GM13977 (cell line): Measurements from ENCODE around the gene PTPRG.

Source experiments
- DNase-seq: peaks from one replicate; pipeline ENCODE4 v3.0.0; 2012; ENCODE audit warnings: low spot score
- in situ Hi-C: fragments of 300-500 bp; cut with MboI; formaldehyde crosslinking; loops from one replicate; pipeline ENCODE4 v1.12.0; 2022; ENCODE audit warnings: low sequenced_read_pairs, low pct_unique_long_range_greater_than_20kb, mixed read lengths, inconsistent platforms; ENCODE audit not compliant: unreplicated experiment
- TF ChIP-seq, protein P1 (sequence below): IDR thresholded peaks from 2 replicates; pipeline ENCODE4 v1.5.1; 2012; ENCODE audit warnings: mild to moderate bottlenecking, control low read depth; ENCODE audit not compliant: insufficient read depth; ENCODE audit errors: extremely low read depth, missing control alignments

The PTPRG gene

DNA sequence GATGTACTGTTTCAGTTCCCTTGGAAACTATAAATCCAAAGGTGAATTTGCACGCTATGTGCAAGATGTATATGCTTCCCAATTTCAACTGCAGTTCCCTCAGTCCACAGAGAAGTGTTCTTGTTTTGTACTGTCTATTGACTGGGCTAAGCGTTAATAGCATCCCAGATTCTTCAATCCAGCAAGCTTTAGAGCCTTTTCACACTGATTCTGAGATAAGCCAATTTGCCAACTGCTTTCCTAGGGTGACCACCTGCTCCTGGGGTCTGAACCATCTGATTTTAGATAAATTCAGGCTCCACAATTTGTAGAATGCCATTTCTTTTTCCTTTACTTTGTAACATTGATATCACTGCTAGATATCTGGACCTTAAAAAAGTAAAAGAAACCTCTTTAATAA lies 340.1 kb downstream of the PTPRG start:
- no peak for DNase-seq
- TF ChIP-seq, protein P1, sequence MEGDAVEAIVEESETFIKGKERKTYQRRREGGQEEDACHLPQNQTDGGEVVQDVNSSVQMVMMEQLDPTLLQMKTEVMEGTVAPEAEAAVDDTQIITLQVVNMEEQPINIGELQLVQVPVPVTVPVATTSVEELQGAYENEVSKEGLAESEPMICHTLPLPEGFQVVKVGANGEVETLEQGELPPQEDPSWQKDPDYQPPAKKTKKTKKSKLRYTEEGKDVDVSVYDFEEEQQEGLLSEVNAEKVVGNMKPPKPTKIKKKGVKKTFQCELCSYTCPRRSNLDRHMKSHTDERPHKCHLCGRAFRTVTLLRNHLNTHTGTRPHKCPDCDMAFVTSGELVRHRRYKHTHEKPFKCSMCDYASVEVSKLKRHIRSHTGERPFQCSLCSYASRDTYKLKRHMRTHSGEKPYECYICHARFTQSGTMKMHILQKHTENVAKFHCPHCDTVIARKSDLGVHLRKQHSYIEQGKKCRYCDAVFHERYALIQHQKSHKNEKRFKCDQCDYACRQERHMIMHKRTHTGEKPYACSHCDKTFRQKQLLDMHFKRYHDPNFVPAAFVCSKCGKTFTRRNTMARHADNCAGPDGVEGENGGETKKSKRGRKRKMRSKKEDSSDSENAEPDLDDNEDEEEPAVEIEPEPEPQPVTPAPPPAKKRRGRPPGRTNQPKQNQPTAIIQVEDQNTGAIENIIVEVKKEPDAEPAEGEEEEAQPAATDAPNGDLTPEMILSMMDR, result no peak
- in situ Hi-C loops, result no loop called here

DNA sequence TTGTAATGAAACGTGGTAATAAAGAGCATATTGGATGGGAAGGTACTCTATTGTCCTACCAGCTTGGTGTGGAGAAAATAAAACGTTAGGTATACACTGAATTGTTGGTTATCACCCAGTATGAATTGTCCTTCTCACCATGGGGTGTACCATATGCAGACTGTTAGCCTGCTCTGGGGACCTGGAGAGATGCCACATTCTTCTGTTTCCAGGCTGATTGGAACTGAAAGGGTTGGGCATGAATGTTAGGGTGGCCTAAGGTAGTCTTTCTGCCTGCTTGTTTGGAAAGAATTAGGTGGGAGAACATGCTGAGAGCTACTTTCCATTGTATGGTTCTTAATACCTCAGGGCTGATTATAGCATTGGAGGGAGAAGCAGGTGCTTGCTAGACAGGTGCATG lies 340.6 kb downstream of the PTPRG start:
- no peak for DNase-seq
- TF ChIP-seq, protein P1, result no peak
- in situ Hi-C loops, result no loop called here

DNA sequence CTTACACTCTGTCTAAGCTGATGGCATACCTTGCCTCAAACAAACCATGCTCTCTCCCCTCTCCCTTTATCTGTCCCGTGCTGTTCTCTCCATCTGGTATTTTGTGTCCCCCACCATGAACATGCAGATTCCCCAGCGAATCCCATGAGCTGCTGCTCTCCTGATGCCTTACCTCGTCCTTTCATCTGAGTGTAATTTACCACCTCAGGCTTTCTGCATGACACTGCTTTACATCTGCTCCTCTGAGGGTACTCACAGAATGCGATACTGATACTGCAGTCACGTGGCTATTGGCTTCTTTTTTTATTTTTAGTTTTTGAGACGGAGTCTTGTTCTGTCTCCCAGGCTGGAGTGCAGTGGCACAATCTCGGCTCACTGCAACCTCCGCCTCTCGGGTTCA lies 341.7 kb downstream of the PTPRG start:
- in situ Hi-C loops, result no loop called here
- TF ChIP-seq, protein P1, result no peak

DNA sequence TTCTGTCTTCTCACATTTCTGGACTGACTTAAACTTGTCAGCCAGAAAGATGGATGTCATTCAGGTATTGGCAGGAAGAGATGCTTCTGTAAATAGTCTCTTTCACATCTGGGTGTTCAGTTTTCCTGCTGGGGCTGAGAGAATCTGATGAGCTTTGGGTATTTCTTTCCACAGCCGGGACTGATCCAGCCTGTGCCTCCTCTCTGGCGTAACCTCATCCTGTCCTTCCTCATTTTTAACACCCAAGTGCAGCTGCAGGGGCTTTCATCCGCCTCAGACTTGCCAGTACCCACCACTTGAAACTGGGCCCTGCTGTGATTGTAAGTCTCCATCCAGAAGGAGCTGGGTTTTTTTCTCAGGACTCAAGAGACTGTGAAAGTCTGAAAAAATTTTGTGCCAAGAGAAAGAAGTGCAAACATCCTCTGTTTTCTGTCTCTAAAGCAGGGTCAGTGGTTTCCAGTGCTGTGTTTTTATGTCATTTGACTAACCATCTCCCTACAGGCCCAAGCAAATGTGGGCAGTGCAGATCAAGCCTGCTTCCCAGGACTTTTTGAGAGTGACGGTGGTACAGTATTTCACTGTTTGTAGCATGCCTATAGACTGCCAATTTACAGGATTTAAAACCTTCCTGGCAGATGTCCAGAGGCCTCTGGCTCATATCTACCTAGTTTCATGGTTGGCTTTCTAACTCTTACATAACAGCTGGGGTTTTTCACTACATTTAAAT lies 342.7 kb downstream of the PTPRG start:
- TF ChIP-seq, protein P1, result no peak
- DNase-seq, result no peak
- in situ Hi-C loops, result no loop called here

More for the DNA sequence above, 341.7 kb downstream of the PTPRG start:
- no peak for DNase-seq

DNA sequence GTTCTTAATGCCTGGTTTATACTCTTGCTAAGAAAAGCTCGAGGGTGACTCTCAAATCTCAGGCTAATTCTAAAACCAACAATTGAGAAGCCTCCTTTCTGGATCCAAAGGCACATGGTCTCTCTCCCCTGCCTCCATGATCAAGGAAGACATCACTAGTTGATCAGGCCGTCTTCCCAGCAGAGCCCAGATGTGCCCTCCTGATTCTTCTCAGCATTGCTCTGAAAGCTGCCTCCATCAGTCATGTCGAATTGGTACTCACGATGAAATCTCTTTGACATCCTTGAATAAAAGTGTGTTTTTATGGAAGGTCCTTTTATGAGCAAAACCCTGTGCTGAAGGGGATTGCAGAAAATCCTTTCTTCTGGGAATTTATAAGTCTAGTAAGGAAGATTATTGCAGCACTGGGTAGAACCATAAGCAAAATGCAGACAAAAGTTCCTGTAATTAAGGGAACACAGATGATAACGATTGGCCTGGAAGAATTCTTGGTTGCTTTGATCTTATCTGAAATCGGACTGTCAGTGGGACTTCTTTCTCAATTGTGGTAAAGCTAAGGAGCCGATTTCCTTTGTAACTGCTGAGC lies 345.9 kb downstream of the PTPRG start:
- TF ChIP-seq, protein P1, result no peak
- DNase-seq, result no peak
- in situ Hi-C loops, result no loop called here

DNA sequence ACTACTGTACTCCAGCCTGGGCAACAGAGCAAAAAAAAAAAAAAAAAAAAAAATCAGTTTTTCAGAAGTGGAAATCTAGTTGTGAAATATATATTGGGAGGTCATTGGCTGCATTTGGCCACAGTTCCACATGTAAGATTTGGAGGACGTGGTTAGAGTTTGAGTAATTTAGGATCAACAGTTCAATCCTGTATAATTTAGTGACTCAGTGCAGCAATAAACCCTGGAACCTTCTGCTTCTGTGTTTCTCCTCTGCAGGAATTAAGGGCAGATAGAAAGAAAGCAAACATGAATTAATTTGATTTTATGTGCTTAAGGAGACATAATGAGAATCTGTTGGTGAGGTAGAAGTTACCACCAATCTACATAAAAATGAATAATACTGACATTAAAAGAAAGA lies 347.0 kb downstream of the PTPRG start:
- DNase-seq, result no peak
- in situ Hi-C loops, result no loop called here
- TF ChIP-seq, protein P1, result no peak
